NCI-H128 (cell line): Measurements from ENCODE around the gene PLA2G2C.
"Not testable (repeated sequence)": the region's sequence is repeated elsewhere in the genome, so short reads cannot be mapped to it uniquely, and the experiment has no call there.

Experiments used
- DNase-seq: peaks from one replicate; lab custom pipeline; 2025; ENCODE audit not compliant: unreplicated experiment; lab: John Stamatoyannopoulos, UW

Gene PLA2G2C

DNA sequence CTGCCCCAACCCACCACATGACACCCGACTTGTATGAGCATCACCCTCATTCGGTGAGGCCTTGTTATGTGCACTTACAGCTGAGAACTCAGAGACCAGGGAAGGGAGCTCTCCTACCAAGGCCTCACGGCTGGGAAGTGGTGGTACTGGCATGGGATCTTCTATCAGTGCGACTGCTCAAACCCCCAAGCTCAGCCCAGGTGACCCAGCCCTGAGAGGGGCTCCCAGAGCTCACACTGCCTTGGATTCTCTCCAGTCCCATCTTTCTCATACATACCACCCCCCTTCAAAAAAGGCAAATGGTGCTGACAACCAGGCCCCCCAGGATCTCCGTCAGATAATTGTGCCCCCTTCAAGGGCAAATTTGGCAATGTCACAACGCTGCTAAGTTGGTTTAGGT, 48.0 kb downstream of the PLA2G2C start:
- DNase-seq: no peak

DNA sequence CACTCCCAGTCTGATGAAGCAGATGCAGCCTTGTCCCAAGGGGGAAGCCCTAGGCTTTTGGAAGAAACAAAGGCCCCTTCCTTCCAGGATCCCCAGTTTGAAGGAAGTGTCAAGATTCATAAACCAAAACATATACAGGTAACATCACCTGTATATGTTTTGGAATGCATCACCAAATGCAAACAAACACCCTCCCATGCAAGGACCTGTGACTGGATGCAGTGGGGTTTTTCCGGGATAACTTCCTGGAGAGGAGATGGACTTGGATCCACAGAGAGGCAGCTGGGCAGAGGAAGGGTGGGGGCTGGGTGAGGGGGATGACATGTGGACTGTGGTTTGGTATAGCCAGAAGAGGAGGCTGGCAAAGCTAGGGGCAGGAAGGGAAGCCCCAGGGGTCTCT, 48.7 kb downstream of the PLA2G2C start:
- DNase-seq: no peak

DNA sequence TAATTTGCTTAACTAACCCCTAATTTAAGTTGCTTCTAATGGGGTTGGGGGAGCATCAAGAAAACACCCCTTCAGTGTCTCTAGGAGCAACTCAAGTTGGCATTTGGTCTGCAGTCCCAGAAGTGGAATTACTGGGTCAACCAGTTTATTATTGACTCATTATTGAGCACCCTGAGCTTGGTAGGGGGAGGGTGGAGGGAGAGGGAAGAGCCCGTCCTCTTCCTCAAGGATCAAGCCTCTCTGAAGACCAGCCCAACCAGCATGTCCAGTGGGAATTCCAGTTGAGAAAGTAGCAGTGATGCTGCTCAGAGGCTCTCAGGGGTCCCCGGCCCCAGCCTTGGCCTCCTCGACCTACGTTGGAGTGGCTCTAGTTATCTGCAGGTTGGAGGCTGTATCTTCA, 49.3 kb downstream of the PLA2G2C start:
- no peak for DNase-seq

DNA sequence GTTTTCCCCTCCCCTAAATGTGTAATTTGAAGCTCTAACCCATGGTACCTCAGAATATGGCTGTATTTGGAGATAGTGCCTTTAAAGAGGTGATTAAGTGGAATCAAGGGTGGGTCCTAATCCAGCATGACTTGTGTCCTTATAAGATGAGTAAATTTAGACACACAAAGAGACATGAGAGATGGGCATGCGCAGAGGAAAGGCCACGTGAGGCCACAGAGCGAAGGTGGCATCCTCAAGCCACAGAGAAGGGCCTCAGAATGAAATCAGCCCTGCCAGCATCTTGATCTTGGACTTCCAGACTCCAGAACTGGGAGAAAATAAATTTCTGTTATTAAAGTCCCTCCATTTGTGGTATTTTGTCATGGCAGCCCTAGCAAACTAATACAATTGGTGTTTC, 50.1 kb downstream of the PLA2G2C start:
- DNase-seq: no peak

DNA sequence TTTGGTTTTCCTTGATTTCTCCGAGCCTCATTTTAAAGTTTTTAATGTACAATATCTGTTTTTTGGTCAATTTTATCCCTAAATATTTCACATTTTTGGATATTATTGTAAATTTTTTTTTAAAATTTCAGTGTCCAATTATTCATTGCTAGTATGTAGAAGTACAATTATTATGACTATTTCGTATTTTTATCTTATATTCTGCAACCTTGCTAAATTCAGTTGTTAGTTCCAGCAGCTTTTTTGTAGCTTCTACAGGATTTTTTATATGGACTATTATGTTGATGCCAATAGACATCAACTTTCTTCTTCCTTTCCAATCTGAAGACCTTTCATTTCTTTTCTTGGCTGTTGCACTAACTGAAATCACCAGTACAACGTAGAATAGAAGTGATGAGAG, 51.3 kb downstream of the PLA2G2C start:
- no peak for DNase-seq

DNA sequence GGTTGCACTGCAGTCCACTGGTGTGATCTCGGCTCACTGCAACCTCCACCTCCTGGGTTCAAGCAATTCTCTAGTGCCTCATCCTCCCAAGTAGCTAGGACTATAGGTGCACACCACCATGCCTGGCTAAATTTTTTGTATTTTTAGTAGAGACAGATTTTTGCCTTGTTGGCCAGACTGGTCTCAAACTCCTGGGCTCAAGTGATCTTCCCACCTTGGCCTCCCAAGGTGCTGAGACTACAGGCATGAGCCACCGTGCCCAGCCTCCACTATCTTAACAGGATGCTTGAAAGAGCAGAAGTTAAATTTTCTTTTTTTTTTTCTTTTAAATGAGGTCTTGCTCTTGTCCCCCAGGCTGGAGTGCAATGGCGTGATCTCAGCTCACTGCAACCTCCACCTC, 55.8 kb downstream of the PLA2G2C start:
- not testable (repeated sequence) for DNase-seq

DNA sequence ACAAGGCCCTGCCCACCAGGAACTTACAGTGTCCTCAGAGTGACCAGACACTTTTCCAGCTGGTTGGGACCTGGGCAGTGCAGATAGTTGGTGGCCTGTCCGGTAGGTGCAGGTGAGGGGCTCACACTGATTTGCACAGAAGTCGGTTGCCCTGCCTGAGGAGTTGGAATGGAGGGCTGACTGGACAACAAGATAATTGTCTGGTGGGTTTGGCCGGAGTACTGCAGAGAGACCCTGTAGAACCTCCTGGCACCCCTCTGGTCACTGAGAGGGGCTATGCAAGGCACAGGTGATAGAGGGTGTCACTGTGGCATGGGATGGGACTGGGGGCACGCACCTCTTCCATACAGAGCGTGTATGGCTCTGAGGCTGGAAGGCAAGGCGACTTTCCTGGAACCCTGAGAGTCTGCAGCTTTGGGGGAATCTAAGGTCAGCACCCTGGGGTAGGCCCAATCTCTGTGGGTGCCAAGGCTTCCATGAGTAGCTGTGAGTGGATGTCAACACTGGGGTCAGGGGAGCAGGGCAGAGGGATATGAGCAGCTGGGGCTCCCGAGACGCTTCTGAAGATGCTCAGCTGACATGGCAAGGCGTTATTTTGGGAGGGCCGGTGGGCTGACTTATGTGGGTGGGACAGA, 59.4 kb downstream of the PLA2G2C start:
- no peak for DNase-seq

DNA sequence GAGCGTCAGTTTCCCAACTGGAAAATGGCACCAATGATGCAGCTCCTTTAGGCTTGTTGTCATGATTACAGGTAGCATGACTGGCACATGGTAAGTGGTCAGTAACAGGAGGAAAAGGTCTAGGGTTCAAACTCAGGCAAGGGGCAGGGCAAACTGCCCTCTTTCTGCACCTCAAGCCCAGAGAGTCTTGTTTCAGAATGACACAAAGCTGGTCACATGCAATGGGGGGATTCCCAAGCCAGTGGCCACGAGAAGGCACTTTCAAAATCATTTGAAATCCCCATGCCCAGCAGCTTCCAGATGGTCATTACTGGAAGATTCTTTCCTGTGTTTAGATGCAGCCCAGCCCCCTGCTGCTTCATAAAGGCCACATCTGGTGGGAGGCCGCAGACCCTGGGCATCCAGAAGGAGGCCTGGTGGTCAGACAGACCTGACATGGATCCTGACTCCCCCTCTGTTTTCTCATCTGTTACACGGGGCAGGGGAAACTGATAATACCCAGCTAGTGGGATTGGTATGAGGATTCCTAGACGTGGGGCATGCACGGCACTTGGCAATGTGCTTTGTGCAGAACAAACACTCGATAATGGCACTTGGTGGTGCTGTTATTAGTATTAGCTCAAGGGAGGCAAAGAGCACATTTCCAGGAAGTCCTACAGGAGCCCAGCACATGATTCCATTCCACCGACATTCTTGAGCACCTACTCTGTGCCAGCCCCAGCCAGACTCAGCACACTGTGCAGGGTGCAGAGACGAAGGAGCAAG, 60.1 kb downstream of the PLA2G2C start:
- no peak for DNase-seq

DNA sequence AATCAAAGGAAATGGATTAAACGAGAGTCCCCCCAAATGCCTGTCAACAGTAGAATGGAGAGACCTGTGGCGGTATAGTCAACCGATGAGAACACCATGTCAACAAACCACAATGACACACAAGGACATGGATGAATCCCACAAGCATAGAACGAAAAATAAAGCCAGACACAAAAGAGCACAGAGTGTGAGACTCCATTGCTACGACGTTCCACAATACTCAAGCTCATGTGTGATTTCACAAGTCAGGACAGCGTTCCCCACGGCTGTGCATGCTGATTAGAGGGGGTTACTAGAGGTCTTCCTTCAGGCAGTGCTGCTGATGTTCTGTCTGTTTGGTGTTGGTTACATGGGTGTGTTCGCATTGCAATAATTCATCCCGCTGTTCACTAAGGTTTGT, 61.2 kb downstream of the PLA2G2C start:
- DNase-seq: no peak

DNA sequence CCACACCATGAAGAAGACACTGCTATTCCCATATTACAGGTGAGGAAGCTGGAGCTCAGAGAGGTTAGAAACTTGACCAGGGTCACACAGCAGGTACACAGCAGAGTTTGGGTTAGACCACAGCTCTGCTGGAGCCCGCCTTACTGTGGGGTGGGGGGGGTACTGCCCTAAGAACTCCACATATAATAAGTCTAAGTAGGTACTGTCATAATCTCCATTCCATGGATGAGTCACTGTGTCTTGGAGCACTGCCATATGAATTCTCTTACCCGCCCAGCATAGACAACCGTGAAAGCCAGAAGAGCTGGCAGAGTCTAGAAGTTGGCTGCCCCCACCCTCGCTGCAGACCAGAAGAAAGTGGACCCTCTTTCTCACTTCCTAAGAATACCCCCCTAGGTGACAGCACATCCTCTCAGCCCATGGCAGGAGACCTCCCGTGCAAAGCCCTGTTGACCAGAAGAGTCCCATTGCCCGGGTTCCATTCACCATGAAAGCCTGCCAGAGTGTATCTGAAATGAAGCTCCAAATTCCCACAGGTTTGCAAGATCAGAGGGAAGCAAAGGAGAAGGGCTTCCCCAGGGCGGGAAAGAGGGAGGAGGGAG, 61.8 kb downstream of the PLA2G2C start:
- DNase-seq: no peak

DNA sequence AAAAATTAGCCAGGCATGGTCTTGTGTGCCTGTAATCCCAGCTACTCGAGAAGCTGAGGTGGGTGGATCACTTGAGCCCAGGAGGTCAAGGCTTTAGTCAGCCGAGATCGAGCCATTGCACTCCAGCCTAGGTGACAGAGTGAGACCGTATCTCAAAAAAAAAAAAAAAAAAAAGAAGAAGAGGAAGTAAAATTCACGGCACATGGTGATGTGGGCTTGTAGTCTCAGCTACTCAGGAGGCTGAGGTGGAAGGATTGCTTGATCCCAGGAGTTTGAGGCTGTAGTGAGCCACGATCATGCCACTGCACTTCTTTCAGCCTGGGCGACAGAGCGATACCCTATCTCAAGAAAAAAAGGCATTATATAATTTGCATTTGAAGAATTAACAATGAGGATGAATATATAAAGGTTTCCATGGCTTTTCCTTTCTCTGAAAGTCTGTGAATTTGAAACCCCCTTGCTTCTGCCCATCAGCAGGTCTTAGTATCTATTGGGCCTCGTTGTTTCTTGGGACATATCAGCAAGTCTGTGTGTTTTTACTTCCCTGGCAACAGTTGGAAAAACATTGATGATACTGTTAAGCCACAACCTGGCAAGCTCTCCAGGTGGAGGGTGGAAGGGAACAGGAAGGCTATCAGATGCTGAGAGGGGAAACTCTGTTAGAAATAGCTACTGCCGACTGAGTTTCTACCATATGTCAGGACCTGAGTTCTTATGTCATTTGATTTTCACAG, 62.4 kb downstream of the PLA2G2C start:
- no peak for DNase-seq

DNA sequence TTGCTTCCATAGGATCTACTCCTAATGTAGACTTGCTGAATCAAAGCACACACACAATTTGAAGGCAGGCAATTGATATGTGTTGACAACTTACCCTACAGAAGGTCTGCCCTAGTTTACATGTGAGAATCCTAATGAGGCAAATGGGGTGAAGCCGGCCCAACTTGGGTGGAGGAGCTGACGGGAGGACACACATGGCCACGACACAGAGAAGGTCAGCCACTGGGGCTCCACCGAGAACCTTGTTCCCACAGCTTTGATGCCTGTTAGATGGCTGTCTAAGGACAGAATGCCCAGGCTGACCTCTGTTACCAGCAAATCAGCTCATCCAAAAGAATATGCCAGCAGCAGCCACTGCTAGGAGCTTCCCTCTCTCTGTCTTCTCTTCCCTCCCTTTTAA, 65.5 kb downstream of the PLA2G2C start:
- no peak for DNase-seq

DNA sequence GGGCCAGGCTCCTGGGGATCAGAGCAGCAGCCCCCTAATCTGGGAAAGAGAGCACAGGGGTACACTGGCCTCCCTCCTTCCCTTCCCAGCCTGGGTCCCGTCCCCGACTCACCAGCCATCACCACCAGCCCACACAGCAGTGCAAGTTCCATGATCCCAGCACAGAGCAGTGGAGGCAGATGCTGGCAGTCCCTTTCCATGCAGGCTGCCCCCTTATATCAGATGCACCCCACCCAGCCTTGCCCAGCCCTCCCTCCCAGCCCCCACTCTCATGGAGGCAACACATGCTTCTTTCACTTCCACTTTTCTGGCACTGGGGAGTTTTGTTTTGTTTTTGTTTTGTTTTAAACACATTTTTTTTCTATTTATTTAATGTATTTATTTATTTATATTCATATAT, 67.0 kb downstream of the PLA2G2C start, which contains the start of gene PLA2G2D:
TSS of gene PLA2G2D (minus strand) at position 190 of the 400 bp plus-strand sequence. CDS start at position 152, 38 bp downstream.
- DNase-seq: no peak

DNA sequence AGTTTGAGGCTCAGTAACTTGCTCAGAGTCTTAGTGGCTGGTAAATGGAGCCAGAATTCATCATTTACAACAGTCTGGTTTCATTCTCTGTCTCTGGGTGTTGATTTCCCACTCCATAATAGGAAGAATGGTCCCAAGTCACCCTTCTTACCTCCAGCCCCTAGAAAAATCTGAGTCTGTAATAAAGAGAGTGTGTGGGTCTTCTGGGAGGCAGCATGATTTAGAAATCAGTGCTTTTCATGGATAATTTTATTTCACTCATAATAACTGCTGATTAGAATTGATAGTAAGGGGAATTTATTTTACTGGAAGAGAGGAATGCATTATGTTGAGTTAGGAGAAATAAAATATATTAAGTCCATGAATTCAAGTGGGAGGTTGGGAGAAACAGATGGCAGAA, 69.1 kb downstream of the PLA2G2C start:
- no peak for DNase-seq

DNA sequence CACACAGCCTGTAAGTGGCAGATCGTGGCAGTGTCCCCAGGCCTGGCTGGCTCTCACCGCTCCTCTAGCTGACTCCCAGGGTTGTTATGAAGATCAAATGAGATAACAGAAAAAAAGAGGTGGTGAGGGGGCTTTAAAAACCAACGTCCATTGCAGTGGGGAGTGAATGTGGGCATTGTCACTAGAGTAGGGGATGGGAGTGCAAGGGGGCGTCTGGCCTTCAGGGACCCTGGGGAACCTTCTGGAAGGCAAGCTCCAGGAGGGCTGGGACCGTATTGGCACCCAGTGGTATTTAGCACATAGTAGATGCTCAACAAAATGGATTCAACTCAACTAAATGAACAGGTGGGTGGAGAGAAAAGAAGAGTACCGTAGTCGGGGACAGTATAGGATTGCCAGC, 70.4 kb downstream of the PLA2G2C start:
- DNase-seq: no peak

DNA sequence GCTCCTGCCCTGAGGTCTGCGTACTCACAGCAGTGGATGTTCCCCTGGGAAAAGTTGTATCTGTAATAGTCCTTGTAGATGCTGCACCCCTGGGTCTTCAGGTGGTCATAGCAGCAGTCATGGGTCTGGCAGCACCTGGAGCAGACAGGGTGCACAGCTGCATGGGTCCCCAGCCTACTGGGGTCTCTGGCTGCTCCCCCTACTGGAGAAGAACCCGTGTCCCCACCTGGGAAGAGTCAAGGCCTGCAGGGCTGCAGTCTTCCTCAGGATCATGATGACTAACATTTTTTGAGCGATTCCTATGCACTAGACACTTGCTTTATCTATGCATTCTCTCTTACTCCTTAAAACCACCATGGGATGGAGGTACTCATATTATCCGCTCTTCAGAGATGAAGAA, 70.8 kb downstream of the PLA2G2C start:
- no peak for DNase-seq

DNA sequence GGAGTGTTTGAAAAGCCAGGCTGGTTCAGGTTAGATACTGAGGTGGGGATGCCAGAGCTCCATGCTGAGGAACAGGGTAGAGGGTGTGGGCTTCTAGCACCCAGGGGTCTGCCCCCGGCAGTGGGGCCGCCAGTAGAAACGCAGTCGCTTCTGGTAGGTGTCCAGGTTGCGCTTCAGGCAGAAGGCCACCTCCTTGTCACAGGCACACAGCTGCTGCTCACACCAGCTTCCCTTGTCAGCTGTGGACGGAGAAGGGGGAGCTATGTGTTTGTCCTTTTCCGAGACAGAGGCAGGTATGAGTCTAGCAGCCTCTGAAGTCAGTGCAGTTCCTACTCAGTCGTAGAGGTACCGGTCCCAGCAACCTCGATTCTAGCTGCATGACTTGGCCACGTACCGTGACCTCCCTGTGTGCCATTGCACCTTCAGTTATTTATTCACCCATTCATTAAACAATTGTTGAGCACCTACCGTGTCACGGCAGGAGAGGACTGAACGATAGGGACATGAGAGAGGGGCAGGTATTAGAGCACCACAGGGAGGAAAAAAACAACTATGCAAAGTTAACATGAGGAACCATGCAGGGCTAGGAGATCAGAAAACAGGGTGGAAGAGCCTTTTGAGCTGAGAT, 72.2 kb downstream of the PLA2G2C start:
- DNase-seq: no peak
